Endothelial cell of umbilical vein (primary cell): ENCODE measurements around the gene ORMDL3. TPM values are rescaled to one million over a fixed set of nuclear protein-coding genes. Genes with fewer than 3 reads are reported as not detected.

ENCODE experiments used
- BruUV-seq: library from RNA; stranded (reverse); fragments of 400-500 nt; replicated peaks from 2 replicates; lab custom pipeline; 2021; lab: Mats Ljungman, UMichigan
- CTCF ChIA-PET: fragments of 300-600, 350-600 bp; sonication (Branson Sonifier 250); formaldehyde crosslinking; loops from one replicate; lab custom pipeline; 2021; ENCODE audit warnings: antibody characterized with exemption, inconsistent platforms; lab: Charles Lee
- POLR2A ChIA-PET: fragments of 300-600, 350-600 bp; sonication (Branson Sonifier 250); formaldehyde crosslinking; loops from one replicate; lab custom pipeline; 2021; ENCODE audit warnings: antibody characterized with exemption, inconsistent platforms; lab: Charles Lee
- DNase-seq: peaks from one replicate; pipeline ENCODE4 v3.0.0-alpha.2; 2011; ENCODE audit warnings: low read depth, low spot score
- FAIRE-seq: peaks from 2 replicates; lab custom pipeline; 2011; peaks lifted over from hg19 to GRCh38; lab: Jason Lieb, UNC
- H2AFZ ChIP-seq: 2 replicates; pipeline ENCODE4 v1.6.0; 2012; ENCODE audit warnings: low read depth, low read length, control low read depth, inconsistent platforms
- H3K27ac ChIP-seq: 2 replicates; pipeline ENCODE4 v1.5.1; 2011; ENCODE audit warnings: low read depth, mild to moderate bottlenecking, control low read depth, low read length, moderate library complexity; ENCODE audit not compliant: insufficient read depth
- H3K27me3 ChIP-seq, 2 experiments: 2 replicates each; pipeline versions ENCODE4 v1.6.0 to v1.6.1; 2011; ENCODE audit warnings: low read length in 2 of 2, mixed read lengths in 1 of 2; ENCODE audit not compliant: control insufficient read depth in 2 of 2, insufficient read depth in 2 of 2
- H3K36me3 ChIP-seq, 2 experiments: 2 replicates in 1 of 2; 3 replicates in 1 of 2; pipeline ENCODE4 v1.5.1; 2011; ENCODE audit warnings: low read length in 2 of 2, mild to moderate bottlenecking in 1 of 2, moderate library complexity in 1 of 2; ENCODE audit not compliant: control insufficient read depth in 2 of 2, insufficient read depth in 2 of 2; ENCODE audit errors: extremely low read depth in 1 of 2
- H3K4me1 ChIP-seq: 3 replicates; pipeline ENCODE4 v1.5.1; 2011; ENCODE audit warnings: mild to moderate bottlenecking, low read length; ENCODE audit not compliant: control insufficient read depth, insufficient read depth; ENCODE audit errors: extremely low read depth
- H3K4me2 ChIP-seq: 2 replicates; pipeline ENCODE4 v1.6.1; 2011; ENCODE audit warnings: low read length, control low read depth, mixed read lengths; ENCODE audit not compliant: insufficient read depth
- H3K4me3 ChIP-seq, 3 experiments: fragments of 200-600 bp in 1 of 3; sonication (generic), shearing (Covaris generic) in 1 of 3; replicated peaks in 1 of 3; 2 replicates each; pipeline ENCODE4 v1.5.1; 2011 to 2016; ENCODE audit warnings: control low read depth in 3 of 3, low read length in 3 of 3, mild to moderate bottlenecking in 2 of 3, inconsistent platforms in 1 of 3, low read depth in 1 of 3, moderate library complexity in 1 of 3; ENCODE audit not compliant: insufficient read depth in 1 of 3
- H3K79me2 ChIP-seq: 2 replicates; pipeline ENCODE4 v1.6.0; 2012; ENCODE audit warnings: low read length, inconsistent platforms; ENCODE audit not compliant: control insufficient read depth, insufficient read depth
- H3K9ac ChIP-seq: replicated peaks from 2 replicates; pipeline ENCODE3; 2011; ENCODE audit warnings: low read length, control low read depth; ENCODE audit not compliant: insufficient read depth; ENCODE audit errors: extremely low read depth
- H3K9me1 ChIP-seq: replicated peaks from 3 replicates; pipeline ENCODE4 v1.6.0; 2011; ENCODE audit warnings: mild to moderate bottlenecking, low read length; ENCODE audit not compliant: control insufficient read depth, insufficient read depth; ENCODE audit errors: extremely low read depth
- H3K9me3 ChIP-seq: replicated peaks from 2 replicates; pipeline ENCODE4 v1.5.1; 2012; ENCODE audit warnings: low read length, inconsistent platforms; ENCODE audit not compliant: control insufficient read depth, insufficient read depth
- H4K20me1 ChIP-seq: replicated peaks from 2 replicates; pipeline ENCODE3; 2011; ENCODE audit warnings: mild to moderate bottlenecking, low read length; ENCODE audit not compliant: control insufficient read depth, insufficient read depth; ENCODE audit errors: extremely low read depth
- EZH2 ChIP-seq: IDR thresholded peaks from 2 replicates; pipeline ENCODE4 v1.6.1; 2012; ENCODE audit warnings: borderline replicate concordance, low read depth, mild to moderate bottlenecking, moderate library complexity, low read length, inconsistent platforms; ENCODE audit not compliant: severe bottlenecking
- GATA2 ChIP-seq: IDR thresholded peaks from 2 replicates; pipeline ENCODE4 v1.7.0; 2011; ENCODE audit warnings: low read depth, mild to moderate bottlenecking, moderate library complexity, mixed read lengths, low read length; ENCODE audit not compliant: insufficient read length, insufficient read depth
- JUN ChIP-seq: IDR thresholded peaks from 2 replicates; pipeline ENCODE4 v1.6.1; 2011; ENCODE audit warnings: borderline replicate concordance, low read depth; ENCODE audit not compliant: insufficient read length, insufficient read depth
- MYC ChIP-seq: IDR thresholded peaks from one replicate; pipeline ENCODE4 v1.6.1; 2011; ENCODE audit warnings: mild to moderate bottlenecking, low read depth, low read length
- POLR2A ChIP-seq: IDR thresholded peaks from 2 replicates; pipeline ENCODE4 v1.6.1; 2012; ENCODE audit warnings: low read depth, mild to moderate bottlenecking, control low read depth, low read length
- POLR2AphosphoS5 ChIP-seq: IDR thresholded peaks from 2 replicates; pipeline ENCODE4 v1.6.1; 2012; ENCODE audit warnings: low read depth, mild to moderate bottlenecking, control low read depth, low read length, moderate library complexity; ENCODE audit not compliant: insufficient read depth
- dilution Hi-C: fragments of 300-500 bp; cut with MboI; formaldehyde crosslinking; loops from one replicate; pipeline ENCODE4 v1.15.0; 2019; ENCODE audit warnings: low sequenced_read_pairs; ENCODE audit not compliant: extremely low pct_ligation_motif_present
- intact Hi-C: fragments of 100-400 bp; cut with micrococcal nuclease; formaldehyde crosslinking; loops from one replicate; pipeline ENCODE4 v1.10.0; 2022
- polyA plus RNA-seq, 4 experiments: library from polyadenylated mRNA; depleted of rRNA in 3 of 4; stranded (reverse) in 3 of 4; unstranded in 1 of 4; fragments of >200 nt; gene quantifications; 2 replicates each; pipeline versions ENCODE4 v1.2.1 to v1.2.3, GENCODE V29; 2011 to 2012; ENCODE audit warnings: missing spikeins in 1 of 4
- total RNA-seq: library from RNA; stranded (reverse); gene quantifications from 2 replicates; pipeline ENCODE4 v1.2.3, GENCODE V29; 2021
- TF ChIP-seq, protein P1 (sequence below): IDR thresholded peaks from 2 replicates; pipeline ENCODE4 v1.6.1; 2011; ENCODE audit not compliant: insufficient read depth, insufficient read length
- TF ChIP-seq, protein P2 (sequence below), 2 donors: IDR thresholded peaks; 1 replicate in 1 of 2; 2 replicates in 1 of 2; pipeline ENCODE4 v1.5.1; 2011; ENCODE audit warnings: low read length in 2 of 2, mild to moderate bottlenecking in 2 of 2, moderate library complexity in 2 of 2, control low read depth in 1 of 2, inconsistent platforms in 1 of 2, low read depth in 1 of 2; ENCODE audit not compliant: insufficient read depth in 1 of 2; ENCODE audit errors: extremely low read depth in 1 of 2

Gene ORMDL3
- total and polyA plus RNA-seq, 2 donors (not counting 3 experiments of a cell fraction or from before 2014, with no cell fraction given): 29.8 to 49.8 TPM

- BruUV-seq: no TSS peak
- ChIA-PET CTCF (no interaction called here), POLR2A (interaction anchor here (0.5 kb wide), 1 partner anchor 485 kb away, joined by 5 read pairs; the partner anchor contains the start of gene MED1)
- Histone ChIP-seq H3K9me3 (no peaks in the 10 kb centered on the region), H3K4me2 (no peak overlapping the region), H3K9ac (no peak overlapping the region), H3K79me2 (no peaks in the 10 kb centered on the region), H3K4me1 (peaks cover 5% of the 10 kb centered on the region), H3K27ac (no peak overlapping the region), H4K20me1 (no peaks in the 10 kb centered on the region), H2AFZ (no peak overlapping the region), H3K4me3 (no peak overlapping the region), H3K9me1 (no peaks in the 10 kb centered on the region), H3K36me3 (no peaks in the 10 kb centered on the region), H3K27me3 (peaks cover 0 to 2% of the 10 kb centered on the region in 2 experiments)
- dilution Hi-C loops: no loop called here
- DNase-seq: no peak
- intact Hi-C loops: no loop called here
- TF ChIP-seq MYC: no peak
- TF ChIP-seq EZH2: no peak
- no peak for TF ChIP-seq JUN
- no peak for TF ChIP-seq POLR2A
- TF ChIP-seq, protein P1, sequence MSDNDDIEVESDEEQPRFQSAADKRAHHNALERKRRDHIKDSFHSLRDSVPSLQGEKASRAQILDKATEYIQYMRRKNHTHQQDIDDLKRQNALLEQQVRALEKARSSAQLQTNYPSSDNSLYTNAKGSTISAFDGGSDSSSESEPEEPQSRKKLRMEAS: no peak
- TF ChIP-seq POLR2AphosphoS5: no peak
- TF ChIP-seq GATA2: no peak
- TF ChIP-seq, protein P2, sequence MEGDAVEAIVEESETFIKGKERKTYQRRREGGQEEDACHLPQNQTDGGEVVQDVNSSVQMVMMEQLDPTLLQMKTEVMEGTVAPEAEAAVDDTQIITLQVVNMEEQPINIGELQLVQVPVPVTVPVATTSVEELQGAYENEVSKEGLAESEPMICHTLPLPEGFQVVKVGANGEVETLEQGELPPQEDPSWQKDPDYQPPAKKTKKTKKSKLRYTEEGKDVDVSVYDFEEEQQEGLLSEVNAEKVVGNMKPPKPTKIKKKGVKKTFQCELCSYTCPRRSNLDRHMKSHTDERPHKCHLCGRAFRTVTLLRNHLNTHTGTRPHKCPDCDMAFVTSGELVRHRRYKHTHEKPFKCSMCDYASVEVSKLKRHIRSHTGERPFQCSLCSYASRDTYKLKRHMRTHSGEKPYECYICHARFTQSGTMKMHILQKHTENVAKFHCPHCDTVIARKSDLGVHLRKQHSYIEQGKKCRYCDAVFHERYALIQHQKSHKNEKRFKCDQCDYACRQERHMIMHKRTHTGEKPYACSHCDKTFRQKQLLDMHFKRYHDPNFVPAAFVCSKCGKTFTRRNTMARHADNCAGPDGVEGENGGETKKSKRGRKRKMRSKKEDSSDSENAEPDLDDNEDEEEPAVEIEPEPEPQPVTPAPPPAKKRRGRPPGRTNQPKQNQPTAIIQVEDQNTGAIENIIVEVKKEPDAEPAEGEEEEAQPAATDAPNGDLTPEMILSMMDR (IDR thresholded peaks at IDR 0.05; ENCODE audit: extremely low read depth in 1 of 2, insufficient read depth in 1 of 2, low read depth in 1 of 2, low read length in 2 of 2): no peak
- no peak for FAIRE-seq
Measured at GRCh38 chr17:39935909-39936308, 8.5 kb upstream of the ORMDL3 start.
